ENCODE results near the gene INF2.

Gene INF2

DNA sequence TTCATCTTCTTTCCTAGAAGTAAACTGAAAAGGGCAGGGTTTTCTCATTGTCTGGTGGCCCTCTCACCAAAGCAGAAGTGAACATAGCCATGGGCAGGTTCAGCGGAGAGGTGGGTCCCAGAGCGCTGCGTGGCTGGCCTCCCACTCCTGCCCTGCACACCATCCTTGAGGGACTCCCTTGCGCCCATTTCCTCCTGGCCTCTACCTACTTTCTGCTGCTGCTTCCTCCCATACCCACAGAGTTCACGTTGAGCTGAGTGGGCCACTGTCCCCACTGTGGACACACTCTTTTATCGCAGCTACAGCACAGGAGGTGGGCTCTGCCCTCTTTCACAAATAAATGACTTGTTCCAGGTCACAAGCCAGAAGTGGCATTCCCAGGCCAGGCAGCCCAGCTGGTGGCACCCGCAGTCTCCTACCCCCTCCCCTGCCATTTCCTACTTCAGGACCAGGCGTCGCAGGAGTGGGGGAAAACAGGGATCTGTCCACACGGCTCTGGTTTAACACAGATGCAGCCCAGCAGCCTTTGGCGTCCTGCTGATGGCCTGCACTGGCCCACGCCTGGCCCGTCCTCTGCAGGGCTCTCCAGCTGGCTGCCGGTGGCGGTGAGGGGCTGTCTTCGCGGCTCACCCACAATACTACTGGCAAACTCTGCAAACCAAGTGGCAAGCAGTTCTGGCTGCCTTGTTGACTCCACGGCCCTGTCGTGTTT is 68.4 kb downstream of the INF2 start:
- no peak for DNase-seq (ENCODE audit: low spot score)
- TF ChIP-seq, protein P1, sequence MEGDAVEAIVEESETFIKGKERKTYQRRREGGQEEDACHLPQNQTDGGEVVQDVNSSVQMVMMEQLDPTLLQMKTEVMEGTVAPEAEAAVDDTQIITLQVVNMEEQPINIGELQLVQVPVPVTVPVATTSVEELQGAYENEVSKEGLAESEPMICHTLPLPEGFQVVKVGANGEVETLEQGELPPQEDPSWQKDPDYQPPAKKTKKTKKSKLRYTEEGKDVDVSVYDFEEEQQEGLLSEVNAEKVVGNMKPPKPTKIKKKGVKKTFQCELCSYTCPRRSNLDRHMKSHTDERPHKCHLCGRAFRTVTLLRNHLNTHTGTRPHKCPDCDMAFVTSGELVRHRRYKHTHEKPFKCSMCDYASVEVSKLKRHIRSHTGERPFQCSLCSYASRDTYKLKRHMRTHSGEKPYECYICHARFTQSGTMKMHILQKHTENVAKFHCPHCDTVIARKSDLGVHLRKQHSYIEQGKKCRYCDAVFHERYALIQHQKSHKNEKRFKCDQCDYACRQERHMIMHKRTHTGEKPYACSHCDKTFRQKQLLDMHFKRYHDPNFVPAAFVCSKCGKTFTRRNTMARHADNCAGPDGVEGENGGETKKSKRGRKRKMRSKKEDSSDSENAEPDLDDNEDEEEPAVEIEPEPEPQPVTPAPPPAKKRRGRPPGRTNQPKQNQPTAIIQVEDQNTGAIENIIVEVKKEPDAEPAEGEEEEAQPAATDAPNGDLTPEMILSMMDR (IDR thresholded peaks at IDR 0.05; ENCODE audit: extremely low read depth, missing control alignments), result no peak

DNA sequence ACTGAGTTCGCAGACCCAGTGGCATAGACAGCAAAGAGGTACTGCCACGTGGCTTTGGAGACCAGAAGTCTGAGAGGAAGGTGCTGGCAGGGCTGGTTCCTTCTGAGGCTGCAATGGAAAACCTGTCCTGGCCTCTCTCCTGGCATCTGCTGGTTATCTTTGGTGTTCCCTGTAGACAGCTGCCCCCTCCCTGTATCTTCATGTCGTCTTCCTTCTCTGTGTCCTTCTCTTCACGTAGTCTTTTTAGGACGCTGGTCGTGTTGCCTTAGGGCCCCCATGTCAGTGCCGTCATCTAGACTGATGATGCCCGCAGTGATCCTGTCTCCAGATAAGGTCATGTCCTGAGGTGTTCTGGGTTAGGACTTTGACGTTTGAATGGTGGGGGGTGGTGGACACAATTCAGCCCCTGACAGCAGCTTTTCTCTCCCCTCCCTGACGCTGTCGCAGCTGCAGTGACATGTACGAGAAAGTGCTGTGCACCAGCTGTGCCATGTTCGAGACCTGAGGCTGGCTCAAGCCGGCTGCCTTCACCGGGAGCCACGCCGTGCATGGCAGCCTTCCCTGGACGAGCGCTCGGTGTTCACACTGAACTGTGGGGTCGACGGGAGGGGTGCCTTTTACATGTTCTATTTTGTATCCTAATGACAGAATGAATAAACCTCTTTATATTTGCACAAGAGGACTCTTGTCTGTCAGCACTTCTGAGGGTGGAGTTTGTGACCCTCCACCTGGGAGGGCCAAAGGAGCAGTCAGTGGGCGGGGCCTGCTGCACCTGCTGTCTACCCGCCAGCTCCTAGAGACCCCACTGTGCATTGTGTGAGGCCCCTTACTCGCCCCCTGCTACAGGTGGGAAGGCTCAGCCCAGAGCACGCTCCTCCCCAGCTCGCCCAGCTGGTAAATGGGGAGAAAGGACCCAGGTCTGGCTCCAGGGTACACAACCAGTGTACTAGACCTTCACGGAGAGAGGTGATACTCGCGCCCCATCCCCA is 69.9 kb downstream of the INF2 start:
- DNase-seq (ENCODE audit: low spot score), result no peak
- TF ChIP-seq, protein P1 (IDR thresholded peaks at IDR 0.05; ENCODE audit: extremely low read depth, missing control alignments), result no peak

DNA sequence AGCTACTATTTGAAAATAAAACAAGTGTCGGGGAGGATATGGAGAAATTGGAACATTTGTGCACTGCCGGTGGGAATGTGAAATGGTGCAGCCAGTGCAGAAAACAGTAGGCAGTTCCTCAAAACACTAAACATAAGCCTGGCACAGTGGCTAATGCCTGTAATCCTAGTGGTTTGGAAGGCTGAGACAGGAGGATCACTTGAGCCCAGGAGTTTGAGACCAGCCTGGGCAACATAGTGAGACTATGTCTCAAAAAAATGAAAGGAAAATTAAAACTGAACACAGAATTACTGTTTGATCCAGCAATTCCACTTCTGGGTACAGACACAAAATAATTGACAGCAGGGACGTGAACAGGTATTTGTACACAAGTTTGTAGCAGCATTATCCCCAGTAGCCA is 76.1 kb downstream of the INF2 start:
- TF ChIP-seq, protein P1 (IDR thresholded peaks at IDR 0.05; ENCODE audit: extremely low read depth, missing control alignments), result no peak
- DNase-seq (ENCODE audit: low spot score), result no peak

DNA sequence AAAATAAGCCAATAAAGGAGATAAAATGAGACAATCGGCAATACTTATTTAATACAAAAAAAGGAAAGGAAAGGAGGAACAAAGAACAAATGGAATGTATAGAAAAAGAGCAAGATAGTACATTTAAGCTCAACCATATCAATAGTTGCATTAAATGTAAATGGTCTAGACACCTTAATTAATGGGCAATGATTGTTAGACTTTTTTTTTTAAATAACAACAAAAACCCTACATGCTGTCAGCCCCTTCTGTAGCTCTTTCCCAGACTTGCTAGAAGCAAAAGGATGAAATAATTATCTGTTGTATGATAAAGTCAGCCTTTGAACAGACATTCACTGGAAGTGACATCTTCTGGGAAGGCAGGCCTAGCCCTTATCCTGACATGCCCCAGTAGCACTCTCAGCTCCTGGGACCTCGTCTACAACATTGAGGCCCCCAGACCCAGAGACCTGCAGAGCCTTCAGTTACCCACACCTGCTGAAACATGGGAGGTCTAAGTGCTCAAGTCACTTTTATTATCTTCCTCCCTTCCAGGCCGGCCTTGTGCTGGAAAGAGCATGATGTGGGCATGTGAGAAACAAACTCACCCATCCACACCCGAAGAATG is 76.9 kb downstream of the INF2 start:
- TF ChIP-seq, protein P1 (IDR thresholded peaks at IDR 0.05; ENCODE audit: extremely low read depth, missing control alignments), result no peak

DNA sequence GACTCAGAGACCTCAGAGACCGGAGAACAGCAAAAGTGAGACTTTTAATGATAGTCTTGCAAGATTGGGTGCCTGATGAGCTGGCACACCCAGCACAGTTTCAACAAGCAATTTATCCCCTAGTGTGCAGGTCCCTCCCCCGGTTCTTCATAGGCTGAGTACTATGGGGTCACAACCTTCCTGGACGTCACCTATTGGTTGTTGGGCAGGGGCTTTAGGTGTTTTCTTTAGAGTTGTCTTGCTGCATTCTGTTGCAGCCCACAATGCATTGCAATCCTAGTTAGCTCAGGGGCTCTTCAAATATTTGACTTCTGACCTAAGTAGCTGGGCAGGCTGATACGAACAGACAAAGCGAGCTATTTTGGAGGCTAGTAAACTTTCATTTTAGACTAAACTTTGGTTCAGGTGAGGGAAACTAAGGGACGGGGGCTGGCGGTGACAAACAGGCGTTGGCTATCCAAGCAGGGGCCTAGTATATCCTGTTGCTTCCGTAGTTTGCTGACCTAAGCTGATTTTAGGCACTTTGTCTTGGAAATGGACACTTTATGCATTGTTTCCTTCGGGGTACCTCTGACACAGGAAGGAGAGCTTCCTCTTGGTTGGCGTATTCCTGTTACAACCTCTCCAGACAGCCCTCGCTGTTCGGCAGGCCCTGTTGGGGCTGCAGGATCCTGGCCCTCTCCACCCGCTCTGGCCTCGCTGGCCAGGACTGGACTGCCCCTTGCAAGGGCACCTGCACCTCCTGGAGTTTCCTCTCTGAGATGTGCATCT is 77.6 kb downstream of the INF2 start:
- DNase-seq (ENCODE audit: low spot score), result no peak
- TF ChIP-seq, protein P1 (IDR thresholded peaks at IDR 0.05; ENCODE audit: extremely low read depth, missing control alignments), result no peak

More for the DNA sequence above, 76.9 kb downstream of the INF2 start:
- no peak for DNase-seq (ENCODE audit: low spot score)

DNA sequence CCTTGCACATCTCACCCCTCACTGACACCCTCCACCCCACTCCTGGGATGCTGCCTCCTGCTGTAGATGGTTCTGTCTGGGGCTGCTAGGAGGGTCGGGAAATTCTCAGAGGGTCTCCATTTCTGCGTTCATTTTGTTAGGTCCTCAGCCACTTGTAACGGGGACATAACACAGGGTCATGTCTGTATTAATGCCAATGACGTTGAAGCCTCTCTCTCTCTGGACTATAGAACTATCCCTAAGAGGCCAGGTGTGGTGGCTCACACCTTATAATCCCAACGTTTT is 78.2 kb downstream of the INF2 start:
- TF ChIP-seq, protein P1 (IDR thresholded peaks at IDR 0.05; ENCODE audit: extremely low read depth, missing control alignments), result no peak
- DNase-seq (ENCODE audit: low spot score), result no peak
